Right hindlimb (tissue), 1 donor: ENCODE results near the gene PI4K2B.
"Not testable (repeated sequence)": the region's sequence is repeated elsewhere in the genome, so short reads cannot be mapped to it uniquely, and the experiment has no call there.

ENCODE experiments used
- DNase-seq: peaks from one replicate; pipeline ENCODE4 v3.0.0-alpha.2; 2018

PI4K2B gene

GRCh38 chr4:25245181-25245580 lies 11.3 kb downstream of the PI4K2B start:
- DNase-seq, result no peak

GRCh38 chr4:25246680-25247611 lies 13.1 kb downstream of the PI4K2B start:
- no peak for DNase-seq

- DNase-seq, result not testable (repeated sequence)
Observed at GRCh38 chr4:25248875-25249274, 15.0 kb downstream of the PI4K2B start.

GRCh38 chr4:25249494-25249893 lies 15.7 kb downstream of the PI4K2B start:
- not testable (repeated sequence) for DNase-seq

GRCh38 chr4:25252230-25253070 lies 18.6 kb downstream of the PI4K2B start:
- DNase-seq, result no peak

- no peak for DNase-seq
Observed at GRCh38 chr4:25253071-25253445, 19.2 kb downstream of the PI4K2B start.

- DNase-seq, result not testable (repeated sequence)
Observed at GRCh38 chr4:25253786-25254185, 20.0 kb downstream of the PI4K2B start.

- no peak for DNase-seq
Observed at GRCh38 chr4:25258980-25259578, 25.2 kb downstream of the PI4K2B start.

GRCh38 chr4:25271866-25272265 lies 38.0 kb downstream of the PI4K2B start:
- DNase-seq, result no peak

- no peak for DNase-seq
Observed at GRCh38 chr4:25280210-25280609, 46.4 kb downstream of the PI4K2B start.

- no peak for DNase-seq
Observed at GRCh38 chr4:25283948-25284347, 50.1 kb downstream of the PI4K2B start.

- DNase-seq, result no peak
Observed at GRCh38 chr4:25284466-25284865, 50.6 kb downstream of the PI4K2B start.

GRCh38 chr4:25290490-25291067 lies 56.7 kb downstream of the PI4K2B start:
- no peak for DNase-seq

- no peak for DNase-seq
Observed at GRCh38 chr4:25291158-25291733, 57.4 kb downstream of the PI4K2B start.

GRCh38 chr4:25297528-25298242 lies 63.9 kb downstream of the PI4K2B start:
- no peak for DNase-seq

GRCh38 chr4:25299476-25300203 lies 65.8 kb downstream of the PI4K2B start:
- DNase-seq, result no peak

GRCh38 chr4:25301471-25301870 lies 67.6 kb downstream of the PI4K2B start:
- no peak for DNase-seq

GRCh38 chr4:25302626-25303025 lies 68.8 kb downstream of the PI4K2B start:
- no peak for DNase-seq

- DNase-seq, result no peak
Observed at GRCh38 chr4:25303578-25303977, 69.7 kb downstream of the PI4K2B start.

- no peak for DNase-seq
Observed at GRCh38 chr4:25306518-25307057, 72.8 kb downstream of the PI4K2B start.

GRCh38 chr4:25307596-25307995 lies 73.8 kb downstream of the PI4K2B start:
- DNase-seq, result no peak
